GM10248 (cell line): ENCODE results near the gene GREM2.

Experiments
- CTCF ChIA-PET: fragments of 300-600 bp; sonication (Branson Sonifier 250); formaldehyde crosslinking; extraction: SDS; loops from one replicate; lab custom pipeline; 2021; ENCODE audit warnings: antibody characterized with exemption; lab: Yijun Ruan, JAX
- POLR2A ChIA-PET: fragments of 350-650 bp; sonication (Branson Sonifier 250); formaldehyde crosslinking; extraction: SDS; loops from one replicate; lab custom pipeline; 2020; ENCODE audit warnings: antibody characterized with exemption; lab: Yijun Ruan, JAX
- DNase-seq: peaks from one replicate; pipeline ENCODE4 v3.0.0; 2012; ENCODE audit errors: extremely low spot score
- TF ChIP-seq, protein P1 (sequence below): IDR thresholded peaks from 2 replicates; pipeline ENCODE4 v1.5.1; 2012; ENCODE audit warnings: mild to moderate bottlenecking, low read depth; ENCODE audit errors: extremely low read depth, missing control alignments, control extremely low read depth

The GREM2 gene

DNA sequence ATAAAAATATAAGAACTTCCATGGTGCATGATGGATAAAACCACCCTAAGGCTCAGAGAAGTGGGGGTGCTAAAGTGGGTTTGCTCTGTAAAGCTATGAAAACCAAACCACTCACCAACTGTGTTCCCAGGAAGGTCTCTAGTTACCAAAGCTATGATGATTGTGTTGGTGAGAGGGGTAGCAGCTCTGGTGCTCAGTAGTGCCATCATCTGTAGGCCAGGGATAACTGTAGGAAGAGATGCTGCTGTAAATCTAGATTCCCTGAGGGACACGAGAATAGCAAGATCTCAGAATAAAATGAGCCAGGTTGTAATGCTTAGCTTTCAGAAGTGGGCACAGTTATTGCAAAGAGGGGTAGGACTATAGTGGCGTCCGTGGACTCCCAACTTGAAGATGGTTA, 124.5 kb downstream of the GREM2 start:
- no peak for DNase-seq
- TF ChIP-seq, protein P1, sequence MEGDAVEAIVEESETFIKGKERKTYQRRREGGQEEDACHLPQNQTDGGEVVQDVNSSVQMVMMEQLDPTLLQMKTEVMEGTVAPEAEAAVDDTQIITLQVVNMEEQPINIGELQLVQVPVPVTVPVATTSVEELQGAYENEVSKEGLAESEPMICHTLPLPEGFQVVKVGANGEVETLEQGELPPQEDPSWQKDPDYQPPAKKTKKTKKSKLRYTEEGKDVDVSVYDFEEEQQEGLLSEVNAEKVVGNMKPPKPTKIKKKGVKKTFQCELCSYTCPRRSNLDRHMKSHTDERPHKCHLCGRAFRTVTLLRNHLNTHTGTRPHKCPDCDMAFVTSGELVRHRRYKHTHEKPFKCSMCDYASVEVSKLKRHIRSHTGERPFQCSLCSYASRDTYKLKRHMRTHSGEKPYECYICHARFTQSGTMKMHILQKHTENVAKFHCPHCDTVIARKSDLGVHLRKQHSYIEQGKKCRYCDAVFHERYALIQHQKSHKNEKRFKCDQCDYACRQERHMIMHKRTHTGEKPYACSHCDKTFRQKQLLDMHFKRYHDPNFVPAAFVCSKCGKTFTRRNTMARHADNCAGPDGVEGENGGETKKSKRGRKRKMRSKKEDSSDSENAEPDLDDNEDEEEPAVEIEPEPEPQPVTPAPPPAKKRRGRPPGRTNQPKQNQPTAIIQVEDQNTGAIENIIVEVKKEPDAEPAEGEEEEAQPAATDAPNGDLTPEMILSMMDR: no peak
- CTCF ChIA-PET: interaction anchor here (1.1 kb wide), 1 partner anchor 425 kb away, joined by 3 read pairs; no protein-coding TSS in a partner anchor
- POLR2A ChIA-PET: no interaction called here

DNA sequence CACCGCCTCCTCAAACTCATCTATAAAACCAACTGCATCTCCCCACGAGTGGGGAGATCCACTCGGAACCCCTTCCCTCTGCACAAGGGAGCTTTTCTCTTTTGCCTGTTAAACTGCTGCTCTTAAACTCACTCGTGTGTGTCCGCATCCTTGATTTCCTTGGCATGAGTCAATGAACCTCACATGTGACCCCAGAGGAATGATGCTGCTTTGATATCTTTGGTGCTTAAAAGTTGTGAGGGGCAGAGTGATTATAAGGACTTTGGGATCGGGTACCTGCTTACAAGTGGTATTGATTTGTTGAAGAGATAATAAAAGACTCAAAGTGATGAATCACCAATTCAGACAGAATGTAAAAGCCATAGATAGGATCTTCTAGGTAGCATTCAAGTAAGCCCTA, 125.3 kb downstream of the GREM2 start:
- DNase-seq: no peak
- POLR2A ChIA-PET: no interaction called here
- TF ChIP-seq, protein P1: no peak
- CTCF ChIA-PET: interaction anchor here (1.1 kb wide), 1 partner anchor 424 kb away, joined by 3 read pairs; no protein-coding TSS in a partner anchor

DNA sequence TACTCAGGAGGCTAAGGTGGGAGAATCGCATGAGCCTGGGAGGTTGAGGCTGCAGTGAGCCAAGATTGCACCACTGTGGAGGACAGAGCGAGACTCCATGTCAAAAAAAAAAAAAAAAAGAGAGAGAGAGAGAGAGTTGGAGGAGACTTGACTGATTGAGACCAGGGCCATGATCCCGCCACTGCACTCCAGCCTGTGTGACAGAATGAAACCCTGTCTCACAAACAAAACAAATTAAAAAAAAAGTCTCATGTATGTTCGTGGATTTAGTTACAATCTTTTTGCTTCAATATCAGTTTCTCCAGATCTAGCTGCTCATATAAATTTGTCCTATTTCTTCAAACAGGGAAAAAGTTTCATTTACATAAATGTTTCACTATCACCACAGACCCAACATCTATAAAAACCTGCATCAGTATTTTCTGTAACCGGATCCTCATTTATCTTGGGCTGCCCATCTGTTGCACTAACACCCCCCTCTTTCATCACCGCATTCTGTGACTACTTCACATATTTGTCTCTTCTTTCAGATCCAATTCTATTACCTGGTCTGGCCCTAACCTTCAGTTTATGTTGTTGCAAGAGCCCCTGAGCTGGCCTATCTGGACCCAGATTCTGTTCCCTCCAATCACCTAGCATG, 127.0 kb downstream of the GREM2 start:
- ChIA-PET POLR2A (no interaction called here), CTCF (no interaction called here)
- TF ChIP-seq, protein P1: no peak
- DNase-seq: no peak

DNA sequence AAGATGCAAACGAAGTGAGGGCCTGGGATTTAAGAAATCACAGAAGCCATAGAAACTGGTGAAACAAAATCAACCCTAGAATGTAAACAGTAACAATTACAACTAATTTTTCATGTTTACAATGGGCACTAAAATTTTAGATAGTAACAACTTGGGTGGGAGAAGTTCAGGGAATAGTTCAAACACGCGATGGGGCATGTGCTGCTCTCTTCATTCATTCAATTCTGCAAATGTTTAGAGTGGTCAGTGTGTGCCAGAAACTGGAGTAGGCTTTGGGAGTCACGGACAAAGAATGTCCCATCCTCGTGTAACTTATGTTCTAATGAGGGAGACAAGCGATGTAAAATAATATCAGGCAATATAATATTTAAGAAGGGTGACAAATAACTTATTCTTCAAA, 133.4 kb downstream of the GREM2 start:
- ChIA-PET CTCF (interaction anchor here (1.5 kb wide), 1 partner anchor 12 kb away, joined by 5 read pairs; no protein-coding TSS in a partner anchor), POLR2A (no interaction called here)
- TF ChIP-seq, protein P1: no peak
- no peak for DNase-seq

DNA sequence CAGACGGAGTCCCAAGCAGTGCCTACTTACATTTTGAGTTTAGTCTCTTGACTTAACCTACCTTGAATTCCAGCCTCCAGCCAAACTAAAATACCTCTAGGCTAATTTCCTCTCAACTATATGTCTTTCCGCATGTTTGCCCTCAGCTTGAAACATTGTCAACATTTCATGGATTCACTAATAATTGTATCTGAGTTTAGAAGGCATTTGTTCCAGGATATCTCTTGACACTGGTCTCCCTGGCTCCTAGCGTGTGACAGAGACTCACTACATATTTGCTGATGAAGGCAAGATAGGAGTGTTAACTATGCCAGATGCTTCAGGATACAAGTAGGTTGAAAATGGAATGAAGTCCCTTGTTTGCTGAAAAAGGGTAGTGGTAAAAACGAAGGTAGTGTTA, 136.1 kb downstream of the GREM2 start:
- CTCF ChIA-PET: no interaction called here
- POLR2A ChIA-PET: no interaction called here
- no peak for DNase-seq
- TF ChIP-seq, protein P1: no peak

DNA sequence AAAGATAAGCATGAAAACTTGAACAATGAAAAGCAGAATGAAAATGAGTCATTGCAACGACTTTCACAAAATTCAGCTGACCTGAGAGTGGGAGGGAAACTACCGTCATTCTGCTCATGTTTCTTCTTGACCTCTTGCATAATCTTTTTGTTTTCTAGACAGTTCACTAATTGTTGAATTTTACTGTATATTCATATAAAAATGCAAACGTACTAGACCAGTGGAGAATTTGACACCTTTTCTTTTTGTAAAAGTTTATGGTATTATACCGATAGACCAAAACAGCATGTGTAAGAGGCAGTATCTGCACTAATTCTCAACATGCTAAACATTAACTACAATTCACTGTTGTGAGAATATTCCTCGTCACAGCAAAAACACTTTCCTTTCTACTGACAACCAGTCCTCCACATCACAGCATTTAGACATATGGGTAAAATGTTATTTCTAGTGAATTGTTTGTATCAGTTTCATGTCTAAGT, 137.8 kb downstream of the GREM2 start:
- ChIA-PET POLR2A (no interaction called here), CTCF (no interaction called here)
- TF ChIP-seq, protein P1: no peak
- DNase-seq: no peak
